H9 (cell line): Measurements from ENCODE around the gene MOB4. TPM values are rescaled to one million over a fixed set of nuclear protein-coding genes. Genes with fewer than 3 reads are reported as not detected.
A peak's percentile ranks its signal among the peaks of the same experiment; 100 is the strongest.
"Not testable (repeated sequence)": the region's sequence is repeated elsewhere in the genome, so short reads cannot be mapped to it uniquely, and the experiment has no call there.

ENCODE experiments used
- DNase-seq: peaks from one replicate; pipeline ENCODE4 v3.0.0-alpha.2; 2017
- H2AFZ ChIP-seq: one replicate; pipeline ENCODE4 v1.6.1; 2013; ENCODE audit warnings: mild to moderate bottlenecking, low read length, control low read depth, moderate library complexity
- H2AK5ac ChIP-seq: 2 replicates; pipeline ENCODE4 v1.6.1; 2013; ENCODE audit warnings: low read length, control low read depth, mixed read lengths; ENCODE audit not compliant: insufficient read length
- H2BK120ac ChIP-seq: one replicate; pipeline ENCODE4 v1.6.1; 2013; ENCODE audit warnings: low read depth, mild to moderate bottlenecking, low read length, control low read depth, inconsistent platforms; ENCODE audit not compliant: poor library complexity, severe bottlenecking
- H2BK12ac ChIP-seq: 2 replicates; pipeline ENCODE4 v1.6.1; 2013; ENCODE audit warnings: low read length, control low read depth, mixed read lengths, low read depth; ENCODE audit not compliant: insufficient read length
- H2BK15ac ChIP-seq: 2 replicates; pipeline ENCODE4 v1.6.1; 2013; ENCODE audit warnings: low read depth, low read length, control low read depth
- H2BK20ac ChIP-seq: one replicate; pipeline ENCODE4 v1.6.1; 2013; ENCODE audit warnings: low read depth, mild to moderate bottlenecking, low read length, control low read depth, inconsistent platforms; ENCODE audit not compliant: poor library complexity, severe bottlenecking
- H2BK5ac ChIP-seq: 2 replicates; pipeline ENCODE4 v1.6.1; 2013; ENCODE audit warnings: low read length, control low read depth, mixed read lengths; ENCODE audit not compliant: insufficient read length
- H3K14ac ChIP-seq: 2 replicates; pipeline ENCODE4 v1.6.1; 2013; ENCODE audit warnings: low read length, control low read depth; ENCODE audit not compliant: insufficient read depth
- H3K18ac ChIP-seq: 2 replicates; pipeline ENCODE4 v1.6.1; 2013; ENCODE audit warnings: low read depth, mild to moderate bottlenecking, mixed read lengths, low read length, control low read depth; ENCODE audit not compliant: insufficient read length
- H3K23ac ChIP-seq: 2 replicates; pipeline ENCODE4 v1.6.1; 2013; ENCODE audit warnings: low read length, control low read depth, mixed read lengths, low read depth; ENCODE audit not compliant: insufficient read length
- H3K23me2 ChIP-seq: 2 replicates; pipeline ENCODE4 v1.6.1; 2013; ENCODE audit warnings: low read depth, mild to moderate bottlenecking, mixed read lengths, low read length, control low read depth; ENCODE audit not compliant: insufficient read length, poor library complexity, severe bottlenecking
- H3K27ac ChIP-seq: 2 replicates; pipeline ENCODE4 v1.5.1; 2013; ENCODE audit warnings: low read length, control low read depth, mixed read lengths, low read depth; ENCODE audit not compliant: insufficient read length
- H3K27me3 ChIP-seq: 2 replicates; pipeline ENCODE4 v1.6.1; 2013; ENCODE audit warnings: low read length, control low read depth, inconsistent platforms; ENCODE audit not compliant: insufficient read depth
- H3K4ac ChIP-seq: 2 replicates; pipeline ENCODE4 v1.6.1; 2013; ENCODE audit warnings: low read depth, mild to moderate bottlenecking, control low read depth, inconsistent platforms, low read length, moderate library complexity
- H3K4me1 ChIP-seq: 2 replicates; pipeline ENCODE4 v1.6.1; 2013; ENCODE audit warnings: low read length, control low read depth, inconsistent platforms; ENCODE audit not compliant: insufficient read depth
- H3K4me2 ChIP-seq: 2 replicates; pipeline ENCODE4 v1.6.1; 2013; ENCODE audit warnings: low read length, control low read depth, mixed read lengths; ENCODE audit not compliant: insufficient read length, insufficient read depth
- H3K56ac ChIP-seq: 2 replicates; pipeline ENCODE4 v1.6.1; 2013; ENCODE audit warnings: low read depth, mild to moderate bottlenecking, mixed read lengths, low read length, control low read depth; ENCODE audit not compliant: insufficient read length
- H3K79me1 ChIP-seq: 2 replicates; pipeline ENCODE4 v1.6.1; 2013; ENCODE audit warnings: low read depth, mild to moderate bottlenecking, moderate library complexity, low read length, control low read depth, inconsistent platforms; ENCODE audit not compliant: insufficient read depth, poor library complexity, severe bottlenecking
- H3K79me2 ChIP-seq: 2 replicates; pipeline ENCODE4 v1.6.1; 2013; ENCODE audit warnings: low read length, control low read depth, inconsistent platforms; ENCODE audit not compliant: insufficient read depth
- H3K9ac ChIP-seq: 2 replicates; pipeline ENCODE4 v1.6.1; 2013; ENCODE audit warnings: low read length, control low read depth, mixed read lengths; ENCODE audit not compliant: insufficient read length; ENCODE audit errors: extremely low read depth
- H3K9me3 ChIP-seq: one replicate; pipeline ENCODE4 v1.6.1; 2013; ENCODE audit warnings: low read depth, low read length, inconsistent platforms; ENCODE audit not compliant: control insufficient read depth
- H3T11ph ChIP-seq: one replicate; pipeline ENCODE4 v1.6.1; 2013; ENCODE audit warnings: mild to moderate bottlenecking, low read length, control low read depth, inconsistent platforms
- H4K20me1 ChIP-seq: one replicate; pipeline ENCODE4 v1.6.1; 2013; ENCODE audit not compliant: control insufficient read depth, insufficient read length, insufficient read depth
- H4K5ac ChIP-seq: 2 replicates; pipeline ENCODE4 v1.6.1; 2013; ENCODE audit warnings: low read depth, mild to moderate bottlenecking, mixed read lengths, low read length, control low read depth; ENCODE audit not compliant: insufficient read length
- H4K8ac ChIP-seq: replicated peaks from 2 replicates; pipeline ENCODE4 v1.6.1; 2013; ENCODE audit warnings: low read length, control low read depth, mixed read lengths, low read depth; ENCODE audit not compliant: insufficient read length
- H4K91ac ChIP-seq: 2 replicates; pipeline ENCODE4 v1.6.1; 2013; ENCODE audit warnings: low read depth, mild to moderate bottlenecking, moderate library complexity, mixed read lengths, low read length, control low read depth; ENCODE audit not compliant: insufficient read length
- H3K27ac Mint-ChIP-seq, 3 experiments: 2 replicates in 2 of 3; 3 replicates in 1 of 3; pipeline ENCODE4 v1.8.0; 2020 to 2021; ENCODE audit warnings: mixed read lengths in 3 of 3, mild to moderate bottlenecking in 1 of 3, moderate library complexity in 1 of 3
- H3K27me3 Mint-ChIP-seq: 2 replicates; pipeline ENCODE4 v1.8.0; 2021; ENCODE audit warnings: low read depth, mild to moderate bottlenecking, moderate library complexity, mixed read lengths
- H3K36me3 Mint-ChIP-seq, 3 experiments: 2 replicates in 2 of 3; 3 replicates in 1 of 3; pipeline ENCODE4 v1.8.0; 2020 to 2021; ENCODE audit warnings: low read depth in 3 of 3, mixed read lengths in 3 of 3; ENCODE audit not compliant: insufficient read depth in 1 of 3
- H3K4me1 Mint-ChIP-seq, 2 experiments: 2 replicates each; pipeline ENCODE4 v1.8.0; 2020; ENCODE audit warnings: mixed read lengths in 2 of 2
- H3K4me3 Mint-ChIP-seq, 2 experiments: 2 replicates in 1 of 2; 3 replicates in 1 of 2; pipeline ENCODE4 v1.8.0; 2020 to 2021; ENCODE audit warnings: mild to moderate bottlenecking in 2 of 2, mixed read lengths in 2 of 2, moderate library complexity in 1 of 2
- H3K9me3 Mint-ChIP-seq, 2 experiments: 2 replicates in 1 of 2; 3 replicates in 1 of 2; pipeline ENCODE4 v1.8.0; 2020; ENCODE audit warnings: mild to moderate bottlenecking in 2 of 2, mixed read lengths in 2 of 2, moderate library complexity in 1 of 2
- CTCF ChIP-seq: fragments of 200-600 bp; sonication (generic); conservative IDR thresholded peaks from 3 replicates; pipeline ENCODE4 v1.8.0; 2021; ENCODE audit warnings: antibody characterized with exemption, mild to moderate bottlenecking
- WGBS: extraction: QIAGEN DNeasy Blood & Tissue Kit; methylation state at CpG from one replicate; pipeline ENCODE4 v1.1.7; 2013; ENCODE audit warnings: missing lambda C conversion rate, low lambda C conversion rate, mixed read lengths; ENCODE audit not compliant: insufficient read length; ENCODE audit errors: extremely low coverage; 5-methylcytosine and 5-hydroxymethylcytosine counted together
- total RNA-seq: library from RNA; stranded (reverse); gene quantifications from 2 replicates; pipeline ENCODE4 v1.2.1, GENCODE V29; 2021

MOB4 gene
- total RNA-seq, 1 experiment from 2014 or later = 57.6 TPM

- Histone ChIP-seq H3K27me3 (no peaks in the 10 kb centered on the region), H4K91ac (no peak overlapping the region), H4K20me1 (no peaks in the 10 kb centered on the region), H3K9ac (no peak overlapping the region), H2BK15ac (no peak overlapping the region), H4K8ac (no peak overlapping the region), H3K23me2 (no peaks in the 10 kb centered on the region), H3K18ac (no peak overlapping the region), H4K5ac (no peak overlapping the region), H3K14ac (no peak overlapping the region), H3K79me2 (no peaks in the 10 kb centered on the region), H2AFZ (no peak overlapping the region), H3K4ac (no peak overlapping the region), H2BK120ac (no peak overlapping the region), H2BK12ac (no peak overlapping the region), H3K9me3 (no peaks in the 10 kb centered on the region), H2AK5ac (no peak overlapping the region), H3K4me1 (no peaks in the 10 kb centered on the region), H3T11ph (no peak overlapping the region), H3K56ac (no peak overlapping the region), H3K4me2 (no peak overlapping the region), H3K79me1 (no peaks in the 10 kb centered on the region), H3K27ac (no peak overlapping the region), H3K23ac (no peak overlapping the region), H2BK20ac (no peak overlapping the region), H2BK5ac (no peak overlapping the region)
- no peak overlapping the region; a peak in 1 of 5 replicates for H3K4me3 Mint-ChIP-seq
- H3K27ac Mint-ChIP-seq = peak overlapping the region in 1 of 3 experiments; percentile 37; a peak in 2 of 7 replicates
- H3K9me3 Mint-ChIP-seq = peaks cover 9 to 15% of the 10 kb centered on the region in 2 experiments; a peak in 4 of 5 replicates
- WGBS = no CpG with 5 or more reads among the region's 9 CpGs
- DNase-seq = no peak
- no peak for TF ChIP-seq CTCF
- no peaks in the 10 kb centered on the region for H3K4me1 Mint-ChIP-seq
- peaks cover 8 to 45% (median 12%) of the 10 kb centered on the region in 3 experiments for H3K36me3 Mint-ChIP-seq
- H3K27me3 Mint-ChIP-seq = no peaks in the 10 kb centered on the region; the same call in 1 of the 2 replicates
Observed at GRCh38 chr2:197480165-197481036, 35.5 kb upstream of the MOB4 start.

- H3K79me2 ChIP-seq, H3T11ph ChIP-seq, DNase-seq, H3K27ac ChIP-seq, H3K4me2 ChIP-seq, H3K27me3 Mint-ChIP-seq, H3K23ac ChIP-seq, H3K18ac ChIP-seq, H2BK5ac ChIP-seq, H3K56ac ChIP-seq, H2AFZ ChIP-seq, H4K5ac ChIP-seq, H2AK5ac ChIP-seq, H3K4me1 ChIP-seq, H4K20me1 ChIP-seq, H2BK120ac ChIP-seq, H3K79me1 ChIP-seq, H3K23me2 ChIP-seq, H4K8ac ChIP-seq, H2BK12ac ChIP-seq, H3K4me1 Mint-ChIP-seq, H2BK15ac ChIP-seq, H3K14ac ChIP-seq, H3K9me3 ChIP-seq, H2BK20ac ChIP-seq, H3K27me3 ChIP-seq, H3K4ac ChIP-seq, H3K4me3 Mint-ChIP-seq, H3K9ac ChIP-seq, H4K91ac ChIP-seq: not testable (repeated sequence)
- WGBS = no CpG with 5 or more reads among the region's 3 CpGs
- 0 out of 7 replicates have a peak overlapping the region, but pooled peaks of 1 of the 3 experiments have one; percentile 15 for H3K27ac Mint-ChIP-seq
- H3K36me3 Mint-ChIP-seq = peaks cover 37 to 63% (median 39%) of the 10 kb centered on the region in 3 experiments
- peaks cover 9 to 15% of the 10 kb centered on the region in 2 experiments; a peak in 4 of 5 replicates for H3K9me3 Mint-ChIP-seq
Observed at GRCh38 chr2:197484248-197484647, 31.6 kb upstream of the MOB4 start.
